HUES6 (cell line): ENCODE data around the gene ARL5C.

Source experiments
- H3K27ac ChIP-seq: 2 replicates; pipeline ENCODE4 v1.7.0; 2013; ENCODE audit warnings: low read depth, mild to moderate bottlenecking, low read length, inconsistent platforms
- H3K27me3 ChIP-seq: 2 replicates; pipeline ENCODE4 v1.6.1; 2013; ENCODE audit warnings: low read length; ENCODE audit not compliant: control insufficient read depth, insufficient read depth
- H3K36me3 ChIP-seq: 2 replicates; pipeline ENCODE4 v1.6.1; 2013; ENCODE audit warnings: low read length; ENCODE audit not compliant: control insufficient read depth, insufficient read depth
- H3K4me1 ChIP-seq: 2 replicates; pipeline ENCODE4 v1.6.1; 2013; ENCODE audit warnings: low read length; ENCODE audit not compliant: control insufficient read depth, insufficient read depth
- H3K4me3 ChIP-seq: 2 replicates; pipeline ENCODE4 v1.5.1; 2013; ENCODE audit warnings: low read depth, low read length
- H3K9ac ChIP-seq: one replicate; pipeline ENCODE4 v1.6.1; 2013; ENCODE audit warnings: mild to moderate bottlenecking, low read length
- H3K9me3 ChIP-seq: 2 replicates; pipeline ENCODE4 v1.6.1; 2013; ENCODE audit warnings: low read depth, low read length; ENCODE audit not compliant: control insufficient read depth, insufficient read depth

Gene ARL5C

DNA sequence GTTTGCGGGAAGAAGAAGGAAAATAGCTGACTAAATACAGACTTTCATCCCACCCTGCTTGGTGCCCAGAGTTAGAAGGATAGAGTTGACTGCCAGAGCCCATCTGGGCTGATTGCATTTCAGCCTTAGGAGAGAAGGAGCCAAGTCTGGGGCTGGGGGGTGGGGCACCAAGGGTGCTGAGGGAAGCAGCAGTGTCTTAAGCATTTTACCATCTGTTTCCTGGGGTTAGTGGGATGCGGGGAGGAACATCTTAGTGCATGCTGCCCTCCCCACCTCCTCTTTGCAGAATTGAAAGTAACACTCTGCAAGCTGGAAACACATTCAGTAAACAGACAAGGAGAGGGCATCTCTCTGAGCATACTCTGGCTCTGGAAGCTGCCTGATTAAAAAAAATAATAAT is 1.5 kb upstream of the ARL5C start:
- H3K4me1 ChIP-seq = peaks cover 32% of the 10 kb centered on the region
- no peaks in the 10 kb centered on the region for H3K9me3 ChIP-seq
- H3K27ac ChIP-seq = no peak overlapping the region
- no peak overlapping the region; the same call in 1 of the 2 replicates for H3K4me3 ChIP-seq
- H3K36me3 ChIP-seq = no peaks in the 10 kb centered on the region
- no peak overlapping the region for H3K9ac ChIP-seq
- peaks cover 21% of the 10 kb centered on the region for H3K27me3 ChIP-seq

- no peaks in the 10 kb centered on the region for H3K9me3 ChIP-seq
- peak overlapping the region; percentile 75; the same call in 1 of the 2 replicates for H3K4me3 ChIP-seq
- H3K4me1 ChIP-seq = peaks cover 26% of the 10 kb centered on the region
- H3K36me3 ChIP-seq = no peaks in the 10 kb centered on the region
- H3K27ac ChIP-seq = no peak overlapping the region
- peaks cover 21% of the 10 kb centered on the region for H3K27me3 ChIP-seq
- no peak overlapping the region for H3K9ac ChIP-seq
These were observed 725 bp upstream of the ARL5C start for GRCh38 chr17:39166437-39167335.

GRCh38 chr17:39165178-39165840 is 652 bp downstream of the ARL5C start:
- Histone ChIP-seq H3K4me3 (peak overlapping the region; percentile 75), H3K27ac (no peak overlapping the region), H3K27me3 (peaks cover 21% of the 10 kb centered on the region), H3K9me3 (no peaks in the 10 kb centered on the region), H3K36me3 (no peaks in the 10 kb centered on the region), H3K4me1 (peaks cover 25% of the 10 kb centered on the region), H3K9ac (no peak overlapping the region)

GRCh38 chr17:39164675-39165143 is 1.3 kb downstream of the ARL5C start:
- Histone ChIP-seq H3K36me3 (no peaks in the 10 kb centered on the region), H3K4me3 (peak overlapping the region; percentile 75), H3K4me1 (peaks cover 25% of the 10 kb centered on the region), H3K9ac (no peak overlapping the region), H3K9me3 (no peaks in the 10 kb centered on the region), H3K27me3 (peaks cover 21% of the 10 kb centered on the region), H3K27ac (no peak overlapping the region)

GRCh38 chr17:39161962-39162361 is 4.0 kb downstream of the ARL5C start:
- no peaks in the 10 kb centered on the region for H3K36me3 ChIP-seq
- H3K4me3 ChIP-seq = no peak overlapping the region
- H3K4me1 ChIP-seq = peaks cover 19% of the 10 kb centered on the region
- H3K27me3 ChIP-seq = peaks cover 21% of the 10 kb centered on the region
- no peaks in the 10 kb centered on the region for H3K9me3 ChIP-seq
- no peak overlapping the region for H3K27ac ChIP-seq
- H3K9ac ChIP-seq = no peak overlapping the region

DNA sequence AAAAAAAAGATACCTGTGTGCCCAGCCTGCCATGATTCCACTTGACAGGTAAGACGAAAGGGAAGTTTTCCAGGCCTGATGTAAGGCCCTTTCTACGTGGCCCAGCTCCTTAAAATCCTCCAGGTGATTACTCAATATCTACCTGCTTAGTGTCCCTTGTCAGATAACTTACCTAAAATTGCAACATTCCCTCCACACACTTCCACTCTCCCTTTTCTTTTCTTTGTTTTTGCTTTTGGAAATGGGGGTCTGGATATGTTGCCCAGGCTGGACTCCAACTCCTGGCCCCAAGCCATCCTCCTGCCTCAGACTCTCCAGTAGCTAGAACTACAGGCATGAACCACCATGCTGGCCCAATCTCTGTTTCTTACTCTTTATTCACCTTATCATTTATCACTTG is 7.3 kb downstream of the ARL5C start:
- H3K9ac ChIP-seq = no peak overlapping the region
- 0 out of 2 replicates have a peak, but pooled peaks cover 3% of the 10 kb centered on the region for H3K4me1 ChIP-seq
- H3K27ac ChIP-seq = no peak overlapping the region
- H3K4me3 ChIP-seq = no peak overlapping the region
- no peaks in the 10 kb centered on the region for H3K9me3 ChIP-seq
- no peaks in the 10 kb centered on the region for H3K36me3 ChIP-seq
- H3K27me3 ChIP-seq = no peaks in the 10 kb centered on the region

- H3K4me1 ChIP-seq = peaks cover 3% of the 10 kb centered on the region; the same call in 1 of the 2 replicates
- H3K9me3 ChIP-seq = no peaks in the 10 kb centered on the region
- no peak overlapping the region for H3K27ac ChIP-seq
- H3K36me3 ChIP-seq = no peaks in the 10 kb centered on the region
- H3K27me3 ChIP-seq = peaks cover 10% of the 10 kb centered on the region
- no peak overlapping the region for H3K4me3 ChIP-seq
- no peak overlapping the region for H3K9ac ChIP-seq
These were observed 9.5 kb downstream of the ARL5C start for GRCh38 chr17:39156491-39156890.

- no peaks in the 10 kb centered on the region for H3K9me3 ChIP-seq
- peaks cover 3% of the 10 kb centered on the region; the same call in 1 of the 2 replicates for H3K4me1 ChIP-seq
- no peaks in the 10 kb centered on the region for H3K36me3 ChIP-seq
- no peak overlapping the region for H3K27ac ChIP-seq
- H3K4me3 ChIP-seq = no peak overlapping the region; the same call in 1 of the 2 replicates
- peaks cover 17% of the 10 kb centered on the region for H3K27me3 ChIP-seq
- no peak overlapping the region for H3K9ac ChIP-seq
These were observed 10.3 kb downstream of the ARL5C start for GRCh38 chr17:39155654-39156053.

DNA sequence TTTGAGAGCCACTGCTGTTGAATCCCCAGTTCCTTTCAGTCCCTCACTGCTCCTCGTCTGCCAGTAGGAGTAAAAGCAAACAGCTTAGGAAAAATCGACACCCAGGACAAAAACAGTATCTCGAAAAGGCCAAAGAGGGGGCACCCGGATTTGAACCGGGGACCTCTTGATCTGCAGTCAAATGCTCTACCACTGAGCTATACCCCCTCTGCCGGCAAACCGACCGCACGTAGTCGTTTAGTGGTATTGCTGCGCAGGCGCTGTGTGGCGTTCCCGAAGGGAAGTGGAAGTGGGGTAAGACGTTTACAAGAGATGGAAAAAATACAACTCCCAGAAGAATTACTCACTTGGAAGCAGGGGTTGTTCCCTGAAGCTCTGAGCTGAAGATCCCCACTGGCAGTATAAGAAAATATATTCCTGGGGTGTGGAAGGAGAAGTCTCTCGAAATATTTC is 12.3 kb downstream of the ARL5C start:
- no peak overlapping the region for H3K27ac ChIP-seq
- H3K4me1 ChIP-seq = peaks cover 3% of the 10 kb centered on the region; the same call in 1 of the 2 replicates
- peaks cover 35% of the 10 kb centered on the region for H3K27me3 ChIP-seq

GRCh38 chr17:39151943-39152818 is 13.8 kb downstream of the ARL5C start:
- no peak overlapping the region for H3K9ac ChIP-seq
- H3K4me1 ChIP-seq = peaks cover 3% of the 10 kb centered on the region; the same call in 1 of the 2 replicates
- H3K27me3 ChIP-seq = peaks cover 35% of the 10 kb centered on the region
- no peak overlapping the region for H3K27ac ChIP-seq
- H3K4me3 ChIP-seq = peak overlapping the region; percentile 95
- no peaks in the 10 kb centered on the region for H3K36me3 ChIP-seq
- no peaks in the 10 kb centered on the region for H3K9me3 ChIP-seq

More for the DNA sequence above, 12.3 kb downstream of the ARL5C start:
- H3K4me3 ChIP-seq = peak overlapping the region; percentile 95
- no peaks in the 10 kb centered on the region for H3K9me3 ChIP-seq
- H3K9ac ChIP-seq = peak overlapping the region; percentile 66
- no peaks in the 10 kb centered on the region for H3K36me3 ChIP-seq
